ENCODE measurements around the gene AGBL4.

AGBL4 gene

DNA sequence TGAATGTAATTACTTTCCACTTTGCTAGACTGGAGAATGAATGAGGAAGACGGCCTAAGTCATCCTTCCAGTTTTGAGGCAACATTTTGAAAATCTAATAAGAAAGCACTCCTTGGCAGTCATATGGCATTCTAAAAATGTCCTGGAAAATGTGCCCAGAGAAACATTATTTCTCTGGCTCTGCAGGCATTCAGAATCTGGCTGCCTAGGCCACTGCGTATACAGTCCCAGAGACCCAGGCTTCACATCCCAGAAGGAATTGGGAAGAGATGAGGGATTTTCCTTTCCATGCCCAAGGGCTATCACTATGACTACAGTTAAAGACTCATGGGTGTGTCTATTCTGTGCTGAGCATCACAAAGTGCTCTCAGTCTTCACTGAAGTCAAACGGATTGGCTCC is 1339.9 kb downstream of the AGBL4 start:
- TF ChIP-seq, protein P1, sequence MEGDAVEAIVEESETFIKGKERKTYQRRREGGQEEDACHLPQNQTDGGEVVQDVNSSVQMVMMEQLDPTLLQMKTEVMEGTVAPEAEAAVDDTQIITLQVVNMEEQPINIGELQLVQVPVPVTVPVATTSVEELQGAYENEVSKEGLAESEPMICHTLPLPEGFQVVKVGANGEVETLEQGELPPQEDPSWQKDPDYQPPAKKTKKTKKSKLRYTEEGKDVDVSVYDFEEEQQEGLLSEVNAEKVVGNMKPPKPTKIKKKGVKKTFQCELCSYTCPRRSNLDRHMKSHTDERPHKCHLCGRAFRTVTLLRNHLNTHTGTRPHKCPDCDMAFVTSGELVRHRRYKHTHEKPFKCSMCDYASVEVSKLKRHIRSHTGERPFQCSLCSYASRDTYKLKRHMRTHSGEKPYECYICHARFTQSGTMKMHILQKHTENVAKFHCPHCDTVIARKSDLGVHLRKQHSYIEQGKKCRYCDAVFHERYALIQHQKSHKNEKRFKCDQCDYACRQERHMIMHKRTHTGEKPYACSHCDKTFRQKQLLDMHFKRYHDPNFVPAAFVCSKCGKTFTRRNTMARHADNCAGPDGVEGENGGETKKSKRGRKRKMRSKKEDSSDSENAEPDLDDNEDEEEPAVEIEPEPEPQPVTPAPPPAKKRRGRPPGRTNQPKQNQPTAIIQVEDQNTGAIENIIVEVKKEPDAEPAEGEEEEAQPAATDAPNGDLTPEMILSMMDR (conservative IDR thresholded peaks at IDR 0.05; ENCODE audit: low read depth), result no peak

DNA sequence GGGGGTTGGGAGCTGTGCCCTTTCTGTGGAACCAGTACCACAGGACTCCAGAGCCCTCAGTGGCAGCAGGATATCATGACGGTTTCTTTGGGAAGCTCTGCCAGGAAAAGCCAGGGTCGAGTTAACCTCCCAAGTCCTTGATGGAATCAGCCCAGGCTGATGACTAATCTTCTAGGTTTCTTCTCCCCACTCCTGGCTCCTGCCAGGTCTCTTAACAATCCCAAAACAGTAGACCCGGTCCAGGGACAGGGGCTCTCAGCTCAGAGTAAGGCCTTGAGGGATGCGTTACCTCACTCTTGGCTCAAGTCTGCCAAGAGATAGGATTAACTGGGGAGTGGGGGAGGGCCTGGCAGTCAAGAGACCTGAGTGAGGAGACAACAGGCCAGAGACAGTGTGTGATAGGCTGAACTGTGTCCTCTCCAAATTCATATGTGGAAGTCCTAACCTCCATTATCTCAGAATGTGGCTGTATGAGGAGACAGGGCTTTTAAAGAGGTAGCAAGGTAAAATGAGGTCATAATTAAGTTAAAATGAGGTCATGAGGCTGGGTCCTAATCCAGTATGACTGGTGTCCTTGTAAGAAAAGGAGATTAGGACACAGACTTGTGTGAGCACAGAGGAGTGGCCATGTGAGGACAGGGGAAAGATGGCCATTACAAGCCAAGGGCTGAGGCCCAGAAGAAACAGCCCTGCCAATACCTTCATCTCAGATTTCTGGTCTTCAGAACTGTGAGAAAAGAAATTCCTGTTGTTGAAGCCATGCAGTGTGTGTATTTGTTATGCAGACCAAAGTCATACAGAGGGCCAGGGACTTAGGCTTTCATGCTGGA is 1342.1 kb downstream of the AGBL4 start:
- TF ChIP-seq, protein P1 (conservative IDR thresholded peaks at IDR 0.05; ENCODE audit: low read depth), result no peak
- no peak for DNase-seq (ENCODE audit: low spot score)
- ChIA-PET CTCF (interaction anchor here (0.5 to 0.6 kb wide), 2 partner anchors 143 to 684 kb away, joined by 3 to 5 read pairs; partner anchors contain the start of gene TRABD2B), POLR2A (ENCODE audit: low non-redundant PET) (no interaction called here)
- H3K27ac ChIP-seq, result no peak overlapping the region

More for the DNA sequence above, 1339.9 kb downstream of the AGBL4 start:
- no peak overlapping the region for H3K27ac ChIP-seq
- no peak for DNase-seq (ENCODE audit: low spot score)
- ChIA-PET POLR2A (ENCODE audit: low non-redundant PET) (no interaction called here), CTCF (interaction anchor here (0.6 to 0.7 kb wide), 2 partner anchors 9 to 32 kb away, joined by 3 read pairs; no protein-coding TSS in a partner anchor)

DNA sequence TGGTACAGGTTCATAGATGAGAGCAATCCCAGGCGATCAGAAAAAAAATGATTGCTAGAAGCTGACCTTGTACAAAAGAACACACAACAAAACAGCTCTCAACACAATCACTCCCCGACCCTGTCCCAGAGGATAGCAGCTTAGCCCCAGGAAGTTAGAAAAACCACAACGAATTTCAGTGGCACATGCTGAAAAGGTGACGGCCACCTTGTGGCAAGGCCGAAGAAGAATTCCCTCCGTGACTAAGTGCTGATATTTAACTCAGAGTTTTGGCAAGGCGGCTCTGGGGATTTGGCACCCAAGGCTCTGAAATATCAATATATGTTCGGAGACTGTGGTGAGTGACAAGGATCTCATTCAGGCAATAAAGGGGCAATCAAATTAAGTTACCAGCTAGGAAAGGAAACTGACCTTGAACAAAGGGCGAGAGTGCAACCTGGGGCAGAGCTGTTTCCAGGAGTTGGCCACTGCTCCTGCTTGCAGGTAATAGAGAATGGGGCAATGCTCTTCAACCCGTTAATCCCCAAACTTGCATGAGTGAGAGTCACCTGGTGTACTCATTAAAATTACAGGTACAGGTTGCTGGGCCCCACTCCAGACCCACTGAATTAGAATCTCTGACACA is 1343.2 kb downstream of the AGBL4 start:
- DNase-seq (ENCODE audit: low spot score), result no peak
- CTCF ChIA-PET, result interaction anchor here (0.5 kb wide), 1 partner anchor 14 kb away, joined by 3 read pairs; no protein-coding TSS in a partner anchor

DNA sequence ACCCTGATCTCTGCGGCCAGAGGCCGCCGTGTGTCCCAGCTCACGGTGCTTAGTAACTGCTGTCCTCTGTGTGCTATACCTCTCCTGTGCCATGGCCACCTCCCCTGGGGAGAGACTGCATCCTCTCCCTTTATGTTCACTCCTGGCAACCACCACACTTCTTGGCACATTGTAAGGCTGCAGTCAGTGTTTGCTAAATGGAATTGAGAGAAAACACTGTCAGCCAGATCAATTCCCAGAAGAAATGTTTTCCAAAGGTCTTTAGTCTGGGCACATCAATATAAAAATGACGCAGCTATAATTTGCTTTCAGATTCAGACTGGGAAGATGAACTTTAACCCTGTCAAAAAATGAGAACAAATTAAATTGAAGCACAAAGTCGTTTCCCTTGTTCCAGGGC is 1343.9 kb downstream of the AGBL4 start:
- ChIA-PET CTCF (no interaction called here), POLR2A (ENCODE audit: low non-redundant PET) (no interaction called here)
- no peak overlapping the region for H3K27ac ChIP-seq
- TF ChIP-seq, protein P1 (conservative IDR thresholded peaks at IDR 0.05; ENCODE audit: low read depth), result no peak
- DNase-seq (ENCODE audit: low spot score), result no peak

More for the DNA sequence above, 1343.2 kb downstream of the AGBL4 start:
- TF ChIP-seq, protein P1 (conservative IDR thresholded peaks at IDR 0.05; ENCODE audit: low read depth), result no peak
- POLR2A ChIA-PET (ENCODE audit: low non-redundant PET), result no interaction called here
- no peak overlapping the region for H3K27ac ChIP-seq

DNA sequence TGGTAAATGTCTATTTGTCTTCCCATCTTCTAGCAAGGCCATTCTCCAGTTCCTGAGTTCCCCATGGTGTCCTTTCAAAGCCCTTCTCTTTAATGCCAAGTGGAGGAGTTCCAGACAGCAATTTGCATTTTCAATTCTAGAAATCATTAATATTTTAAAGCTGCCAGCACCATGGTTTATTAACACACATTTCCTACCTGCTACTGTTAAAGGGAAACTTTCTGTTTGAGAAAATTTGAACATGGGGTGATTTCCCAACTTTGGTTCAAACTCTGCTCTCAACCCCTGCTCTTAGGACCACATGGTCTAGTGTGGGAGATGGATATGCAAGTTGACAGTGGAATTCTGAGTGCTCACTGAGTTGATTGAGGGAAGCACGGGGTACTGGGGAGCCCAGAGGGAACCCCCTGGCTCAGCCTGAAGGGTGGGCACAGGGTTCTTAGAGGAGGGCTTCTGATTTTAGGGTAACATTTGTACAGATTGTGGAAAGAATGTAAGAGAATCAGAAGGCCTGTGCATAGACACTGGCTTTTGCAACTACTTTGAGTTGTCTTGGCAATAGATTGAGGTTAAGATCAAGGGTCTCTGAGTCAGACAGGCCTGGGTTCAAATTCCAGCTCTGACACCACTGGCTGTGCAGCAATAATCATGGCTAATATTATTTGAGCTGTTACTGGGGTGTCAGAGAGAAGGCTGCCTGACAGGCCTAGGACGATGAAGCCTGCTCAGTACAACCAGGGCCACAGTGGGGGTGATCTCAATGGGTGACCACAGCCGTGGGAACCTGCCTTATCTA is 1344.8 kb downstream of the AGBL4 start:
- POLR2A ChIA-PET (ENCODE audit: low non-redundant PET), result no interaction called here
- H3K27ac ChIP-seq, result no peak overlapping the region
- TF ChIP-seq, protein P1 (conservative IDR thresholded peaks at IDR 0.05; ENCODE audit: low read depth), result no peak
- CTCF ChIA-PET, result no interaction called here
- no peak for DNase-seq (ENCODE audit: low spot score)

Measured in RWPE1 (cell line).